Iris pigment epithelial cell (primary cell): ENCODE data around the gene SFXN4.
A peak's percentile ranks its signal among the peaks of the same experiment; 100 is the strongest.
"Not testable (repeated sequence)": the region's sequence is repeated elsewhere in the genome, so short reads cannot be mapped to it uniquely, and the experiment has no call there.

Source experiments
- DNase-seq: peaks from one replicate; pipeline ENCODE4 v3.0.0-alpha.2; 2011; ENCODE audit warnings: low read depth

The SFXN4 gene

DNA sequence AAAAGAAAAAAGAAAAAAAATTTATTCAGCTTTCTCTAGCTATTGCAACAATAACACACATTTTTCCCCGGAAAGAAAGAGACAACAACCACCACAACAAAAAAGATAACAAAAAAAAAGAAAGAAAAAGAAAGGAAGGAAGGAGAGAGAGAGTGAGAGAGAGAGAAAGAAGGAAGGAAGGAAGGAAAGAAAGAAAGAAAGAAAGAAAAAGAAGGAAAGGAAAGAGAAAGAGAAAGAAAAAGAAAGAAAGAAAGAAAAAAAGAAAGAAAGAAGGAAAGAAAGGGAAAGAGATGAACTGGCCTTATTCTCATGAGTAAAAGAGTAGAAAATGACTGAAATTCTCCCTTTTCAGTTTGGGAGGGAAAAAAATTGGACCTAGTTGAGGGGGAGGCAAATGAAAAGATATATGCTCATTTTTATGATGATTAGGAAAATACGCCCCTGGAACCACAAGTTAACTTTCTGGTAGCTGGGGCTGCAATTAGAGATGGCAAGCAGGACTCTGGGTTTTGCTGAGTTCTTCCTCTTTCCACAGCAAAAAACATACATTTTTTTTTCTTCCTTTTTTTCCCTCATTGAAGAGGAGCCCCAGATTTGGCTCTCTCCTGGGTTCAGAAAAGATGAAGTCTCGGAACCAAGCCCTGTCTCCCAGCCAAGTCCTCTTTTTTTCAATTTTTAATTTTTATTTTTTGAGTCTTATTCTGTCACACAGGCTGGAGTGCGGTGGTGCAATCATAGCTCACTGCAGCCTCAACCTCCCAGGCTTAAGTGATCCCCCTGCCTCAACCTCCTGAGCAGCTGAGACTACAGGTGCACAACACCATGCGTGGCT is 25.7 kb upstream of the SFXN4 start:
- DNase-seq: no peak

GRCh38 chr10:119190353-119190752 is 24.8 kb upstream of the SFXN4 start:
- DNase-seq: peak; percentile 99

GRCh38 chr10:119189811-119190282 is 24.3 kb upstream of the SFXN4 start:
- peak; percentile 98 for DNase-seq

- DNase-seq: no peak
Measured at GRCh38 chr10:119183664-119184412, 18.3 kb upstream of the SFXN4 start.

DNA sequence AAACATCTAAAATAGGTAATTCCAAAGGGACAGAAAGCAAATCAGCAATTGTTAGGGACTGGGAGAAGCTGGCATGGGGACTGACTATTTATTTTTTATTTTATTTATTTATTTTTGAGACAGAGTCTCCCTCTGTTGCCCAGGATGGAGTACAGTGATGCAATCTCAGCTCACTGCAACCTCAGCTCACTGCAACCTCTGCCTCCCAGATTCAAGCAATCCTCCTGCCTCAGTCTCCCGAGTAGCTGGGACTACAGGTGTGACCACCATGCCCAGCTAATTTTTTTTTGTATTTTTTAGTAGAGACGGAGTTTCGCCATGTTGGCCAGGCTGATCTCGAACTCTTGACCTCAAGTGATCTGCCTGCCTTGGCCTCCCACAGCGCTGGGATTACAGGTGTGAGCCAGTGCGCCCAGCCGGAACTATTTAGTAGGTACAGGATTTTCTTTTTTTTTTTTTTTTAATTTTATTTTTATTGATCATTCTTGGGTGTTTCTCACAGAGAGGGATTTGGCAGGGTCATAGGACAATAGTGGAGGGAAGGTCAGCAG is 15.4 kb upstream of the SFXN4 start:
- not testable (repeated sequence) for DNase-seq

GRCh38 chr10:119178372-119179119 is 13.0 kb upstream of the SFXN4 start, which contains the start of gene PRDX3:
Gene PRDX3, minus strand, starts transcription at chr10:119178812. Its CDS starts 22 bp downstream, at chr10:119178790.
- peak; percentile 89 for DNase-seq

DNA sequence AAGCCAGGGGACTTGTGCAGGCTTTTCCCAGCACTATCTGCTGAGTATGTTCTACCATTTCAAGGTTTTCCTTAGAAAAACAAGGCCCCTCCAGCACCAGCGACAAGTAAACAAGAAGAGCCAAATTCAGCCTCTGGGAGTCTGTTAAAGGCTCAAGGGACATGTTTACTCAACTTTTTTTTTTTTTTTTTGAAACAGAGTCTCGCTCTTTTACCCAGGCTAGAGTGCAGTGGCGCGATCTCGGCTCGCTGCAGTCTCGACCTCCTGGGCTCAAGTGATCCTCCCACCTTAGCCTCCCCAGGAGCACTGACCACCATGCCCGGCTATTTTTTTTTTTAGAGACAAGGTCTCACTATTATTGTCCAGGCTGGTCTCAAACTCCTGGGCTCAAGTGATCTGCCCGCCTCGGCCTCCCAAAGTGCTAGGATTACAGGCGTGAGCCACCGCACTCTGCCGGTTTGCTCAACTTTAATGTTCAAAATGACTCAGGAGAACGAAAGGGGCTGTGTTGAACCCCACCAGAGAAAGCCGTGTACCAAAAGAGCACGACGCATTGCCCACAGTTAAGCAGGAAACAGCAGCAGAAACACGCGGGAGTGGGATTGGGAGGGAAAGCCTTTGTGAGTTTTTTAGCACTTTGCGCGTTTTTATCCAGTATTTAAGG is 12.3 kb upstream of the SFXN4 start:
- peak; percentile 38 for DNase-seq

DNA sequence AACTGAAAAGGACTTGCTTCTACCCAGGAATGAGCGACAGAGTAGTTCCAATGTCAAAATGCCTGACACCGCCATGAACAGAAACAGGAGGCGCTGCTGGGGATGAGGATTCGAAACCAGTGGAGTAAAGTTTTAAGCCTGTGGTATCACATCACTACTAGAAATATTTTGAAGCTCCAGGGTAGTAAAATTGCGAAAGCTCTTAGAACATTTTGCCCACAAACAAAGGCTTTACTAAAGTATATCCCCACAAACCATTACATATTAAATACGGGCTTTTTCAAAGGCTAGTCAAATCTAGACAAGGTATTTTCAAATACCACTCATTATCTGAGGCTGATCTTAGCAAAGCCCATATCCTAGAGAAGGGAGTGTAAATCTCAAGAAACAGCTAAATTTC is 10.7 kb upstream of the SFXN4 start:
- peak; percentile 69 for DNase-seq

DNA sequence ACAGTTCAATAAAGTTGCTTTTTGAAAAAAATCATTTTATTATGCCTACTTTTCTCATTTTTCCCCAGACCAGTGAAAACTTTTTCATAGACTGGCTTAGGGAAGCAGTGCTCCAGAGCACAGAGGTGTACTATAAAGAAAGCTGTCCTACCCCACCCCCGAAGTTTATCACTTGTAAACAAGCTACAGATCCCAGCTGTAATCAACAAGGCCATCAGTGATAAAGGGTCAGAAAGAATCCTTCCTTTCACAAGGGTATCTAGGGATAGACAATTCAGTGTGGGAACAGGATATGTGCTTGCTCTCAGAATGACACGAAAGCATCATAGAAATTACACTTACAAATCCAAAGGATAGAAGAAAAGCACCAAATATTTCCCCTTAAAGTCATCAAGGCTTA is 8.6 kb upstream of the SFXN4 start:
- DNase-seq: no peak

DNA sequence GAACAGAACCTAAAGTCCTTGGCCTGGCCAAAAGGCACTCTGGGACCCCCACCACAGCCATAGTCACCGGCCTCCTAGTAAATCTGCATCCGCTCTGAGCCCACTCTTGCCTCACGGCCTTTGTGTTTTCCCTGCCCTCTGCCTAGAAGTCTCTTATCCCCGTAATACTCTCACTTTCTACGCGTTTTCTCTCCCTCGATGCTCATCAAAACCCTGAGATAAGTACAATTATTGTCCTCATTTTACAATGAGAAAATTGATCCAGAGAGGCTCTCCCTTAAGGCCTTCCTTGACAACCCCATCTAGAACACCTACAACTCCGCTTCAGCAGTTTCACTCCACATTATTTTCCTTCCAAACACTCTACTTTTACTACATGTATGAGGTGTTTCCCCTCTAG is 1.5 kb upstream of the SFXN4 start:
- no peak for DNase-seq

DNA sequence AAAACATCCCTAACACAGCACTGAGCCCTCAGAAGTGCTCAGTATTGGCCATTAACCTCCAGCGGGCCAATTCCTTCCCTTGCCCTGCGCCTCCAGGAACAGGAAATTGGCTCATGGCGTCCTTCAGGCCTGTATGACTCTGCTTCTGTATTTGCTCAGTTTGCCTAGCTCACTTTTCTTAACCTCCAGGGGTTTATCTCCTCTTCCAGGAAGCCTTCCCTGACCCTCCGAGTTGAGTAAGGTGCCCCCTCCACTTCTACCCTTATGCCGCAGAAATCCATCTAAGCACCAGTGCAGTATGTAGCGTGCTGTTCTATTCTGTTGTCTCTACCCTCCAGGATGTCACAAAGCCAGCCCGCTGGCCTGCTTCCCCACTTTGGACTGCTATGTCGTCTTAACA is 1.1 kb upstream of the SFXN4 start:
- DNase-seq: no peak

GRCh38 chr10:119166118-119166500 is 595 bp upstream of the SFXN4 start:
- no peak for DNase-seq

DNA sequence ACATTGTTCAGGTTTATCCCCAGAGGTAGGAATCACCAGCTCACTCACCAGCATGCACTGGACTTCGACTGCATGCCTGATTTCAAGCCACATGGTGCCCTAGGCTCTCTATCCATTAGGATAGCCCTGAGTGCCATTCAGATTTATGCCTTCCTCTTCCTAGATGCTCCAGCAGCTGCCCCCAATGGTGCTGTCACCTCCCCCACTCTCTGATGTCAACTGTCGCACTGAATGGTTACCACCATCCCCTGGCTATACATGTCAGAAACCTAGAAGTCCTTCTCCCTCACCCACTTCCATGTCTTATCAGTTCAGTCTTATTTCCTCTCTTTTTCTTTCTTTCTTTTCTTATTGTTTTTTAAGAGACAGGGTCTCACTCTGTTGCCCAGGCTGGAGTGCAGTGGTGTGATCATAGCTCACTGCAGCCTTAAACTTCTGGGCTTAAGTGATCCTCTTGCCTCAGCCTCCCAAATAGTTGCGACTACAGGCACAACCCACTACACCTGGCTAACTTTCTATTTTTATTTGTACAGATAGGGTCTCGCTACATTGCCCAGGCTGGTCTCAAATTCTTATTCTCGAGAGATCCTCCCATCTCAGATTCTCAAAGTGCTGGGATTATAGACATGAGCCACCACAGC is 2.9 kb downstream of the SFXN4 start:
- DNase-seq: no peak

DNA sequence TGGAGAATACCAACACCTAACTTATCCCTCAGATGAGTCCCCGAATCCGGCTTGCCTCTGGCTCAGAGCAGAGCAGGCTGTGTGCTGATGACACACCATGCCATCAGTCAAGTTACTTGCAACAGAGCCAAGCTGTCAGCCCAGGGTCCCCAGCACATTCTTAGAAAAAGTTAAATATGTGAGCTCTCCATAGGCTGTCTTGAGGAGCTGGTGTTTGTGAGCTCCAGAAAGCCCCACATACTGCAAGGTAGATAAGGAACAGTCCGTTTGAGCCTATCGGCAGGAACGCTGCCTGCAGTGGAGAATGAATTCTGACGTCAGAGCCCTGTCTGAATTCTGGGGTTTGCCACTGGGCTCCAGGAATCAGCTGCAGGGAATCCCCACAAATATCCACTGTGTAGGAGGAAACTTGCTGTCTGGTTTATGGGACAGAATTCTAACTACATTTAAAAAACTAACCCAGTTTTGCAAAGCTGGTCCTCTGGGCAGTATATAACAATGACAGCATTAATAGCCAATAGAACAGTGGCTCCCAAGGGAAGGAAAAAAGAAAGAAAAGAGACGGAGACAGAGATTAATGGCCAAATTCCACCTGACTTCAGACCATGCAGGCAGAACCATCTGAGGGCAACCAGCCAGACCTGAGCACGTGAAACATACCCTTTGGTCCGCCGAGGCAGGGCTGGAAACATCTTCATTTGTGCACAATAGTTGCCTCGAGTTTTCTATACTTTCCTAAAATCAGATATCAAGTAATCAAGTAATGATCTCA is 3.6 kb downstream of the SFXN4 start:
- DNase-seq: peak; percentile 41

DNA sequence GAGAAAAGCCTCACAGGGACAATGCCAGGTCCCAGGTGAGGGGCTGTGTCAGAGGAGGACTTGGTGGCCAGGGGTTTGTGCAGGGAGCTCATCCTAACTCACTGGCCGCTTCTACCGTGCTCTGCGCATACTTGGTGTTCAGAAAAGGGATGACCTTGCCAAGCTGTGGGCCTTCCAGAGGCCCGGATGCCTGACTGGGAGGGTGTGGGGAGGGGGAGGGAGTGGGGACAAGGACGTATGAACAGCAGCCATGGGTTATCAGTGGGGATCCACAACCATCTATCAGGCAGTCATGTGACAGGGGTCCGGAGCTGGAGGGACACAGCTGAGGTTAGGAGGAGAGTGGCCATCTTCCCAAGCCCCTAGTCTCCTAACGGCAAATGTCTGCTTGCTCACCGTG is 6.2 kb downstream of the SFXN4 start:
- DNase-seq: no peak

DNA sequence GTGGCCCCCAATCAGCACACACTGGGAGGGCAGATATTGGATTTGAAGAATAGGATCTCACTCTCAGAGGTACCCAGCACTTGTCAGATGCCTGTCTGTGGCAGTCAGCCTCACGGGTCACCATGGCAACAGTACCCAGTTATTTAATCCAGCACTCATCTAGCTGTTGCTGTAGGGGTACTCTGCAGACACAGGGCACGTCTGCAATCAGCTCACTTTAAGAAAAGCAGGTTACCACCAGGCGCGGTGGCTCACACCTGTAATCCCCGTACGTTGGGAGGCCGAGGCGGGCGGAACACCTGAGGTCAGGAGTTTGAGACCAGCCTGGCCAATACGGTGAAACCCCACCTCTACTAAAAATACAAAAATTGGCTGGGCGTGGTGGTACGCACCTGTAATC is 11.9 kb downstream of the SFXN4 start:
- no peak for DNase-seq

- no peak for DNase-seq
Measured at GRCh38 chr10:119153041-119153440, 12.5 kb downstream of the SFXN4 start.

GRCh38 chr10:119151601-119152000 is 13.9 kb downstream of the SFXN4 start:
- DNase-seq: not testable (repeated sequence)

DNA sequence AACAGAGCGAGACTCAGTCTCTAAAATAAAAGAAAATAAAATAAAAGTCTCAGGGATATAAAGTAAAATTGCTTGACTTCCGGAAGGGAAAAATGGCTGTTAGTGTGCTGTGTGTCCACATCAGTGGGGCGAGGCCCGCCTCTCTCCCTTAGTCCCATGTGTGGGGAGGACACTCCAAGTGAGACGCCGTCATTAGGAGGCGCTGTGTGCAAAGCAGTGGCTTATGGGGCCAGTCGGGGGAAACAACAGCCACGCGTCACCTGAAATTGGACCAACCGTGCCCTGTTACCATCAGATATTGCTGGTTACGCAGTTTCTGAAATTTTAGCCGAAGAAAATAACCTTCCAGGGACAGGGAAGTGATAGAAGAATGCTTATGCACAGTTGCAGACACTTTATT is 15.8 kb downstream of the SFXN4 start:
- no peak for DNase-seq

GRCh38 chr10:119149157-119149556 is 16.4 kb downstream of the SFXN4 start:
- DNase-seq: no peak
